Trophoblast cell (in vitro differentiated cells and primary cell): Measurements from ENCODE around the gene HHIP.

Experiments used
- DNase-seq, 2 donors: peaks; one replicate each; pipeline ENCODE4 v3.0.0-alpha.2; 2016
- H2AFZ ChIP-seq: 2 replicates; pipeline ENCODE4 v1.6.1; 2013; ENCODE audit warnings: low read length, moderate library complexity, mild to moderate bottlenecking; ENCODE audit not compliant: insufficient read depth, poor library complexity
- H2AK5ac ChIP-seq: 2 replicates; pipeline ENCODE4 v1.6.1; 2013; ENCODE audit warnings: mild to moderate bottlenecking, low read length
- H2BK120ac ChIP-seq: 2 replicates; pipeline ENCODE4 v1.6.1; 2013; ENCODE audit warnings: low read length, mild to moderate bottlenecking, moderate library complexity; ENCODE audit not compliant: insufficient read depth, poor library complexity
- H2BK12ac ChIP-seq: 2 replicates; pipeline ENCODE4 v1.6.1; 2013; ENCODE audit warnings: mild to moderate bottlenecking, low read length, moderate library complexity
- H2BK5ac ChIP-seq: 2 replicates; pipeline ENCODE4 v1.6.1; 2013; ENCODE audit warnings: low read length, low read depth, moderate library complexity, mild to moderate bottlenecking; ENCODE audit not compliant: poor library complexity
- H3K14ac ChIP-seq: 2 replicates; pipeline ENCODE4 v1.6.1; 2013; ENCODE audit warnings: mild to moderate bottlenecking, low read length
- H3K18ac ChIP-seq: 2 replicates; pipeline ENCODE4 v1.6.1; 2013; ENCODE audit warnings: mild to moderate bottlenecking, low read length
- H3K23ac ChIP-seq: 2 replicates; pipeline ENCODE4 v1.6.1; 2013; ENCODE audit warnings: low read length
- H3K27ac ChIP-seq: 2 replicates; pipeline ENCODE4 v1.5.1; 2013; ENCODE audit warnings: low read depth, mild to moderate bottlenecking, inconsistent platforms, low read length, moderate library complexity
- H3K27me3 ChIP-seq: 2 replicates; pipeline ENCODE4 v1.6.1; 2013; ENCODE audit warnings: inconsistent platforms, mild to moderate bottlenecking, low read length, moderate library complexity; ENCODE audit not compliant: insufficient read depth
- H3K36me3 ChIP-seq, 2 experiments: 1 replicate in 1 of 2; 2 replicates in 1 of 2; pipeline ENCODE4 v1.6.1; 2013; ENCODE audit warnings: low read length in 2 of 2, mild to moderate bottlenecking in 2 of 2, moderate library complexity in 1 of 2; ENCODE audit not compliant: insufficient read depth in 2 of 2, control insufficient read depth in 1 of 2
- H3K4ac ChIP-seq: 2 replicates; pipeline ENCODE4 v1.6.1; 2013; ENCODE audit warnings: low read depth, mild to moderate bottlenecking, low read length, moderate library complexity
- H3K4me1 ChIP-seq, 2 experiments: 1 replicate in 1 of 2; 2 replicates in 1 of 2; pipeline ENCODE4 v1.6.1; 2013; ENCODE audit warnings: low read length in 2 of 2, mild to moderate bottlenecking in 2 of 2, moderate library complexity in 1 of 2; ENCODE audit not compliant: insufficient read depth in 2 of 2, control insufficient read depth in 1 of 2
- H3K4me2 ChIP-seq: 2 replicates; pipeline ENCODE4 v1.6.1; 2013; ENCODE audit warnings: inconsistent platforms, mild to moderate bottlenecking, low read length, moderate library complexity
- H3K4me3 ChIP-seq: 2 replicates; pipeline ENCODE4 v1.5.1; 2013; ENCODE audit warnings: mild to moderate bottlenecking, low read depth, low read length, inconsistent platforms
- H3K79me1 ChIP-seq: one replicate; pipeline ENCODE4 v1.6.1; 2013; ENCODE audit warnings: low read length
- H3K79me2 ChIP-seq: 2 replicates; pipeline ENCODE4 v1.6.1; 2013; ENCODE audit warnings: low read length, mild to moderate bottlenecking; ENCODE audit not compliant: control insufficient read depth, insufficient read depth, poor library complexity
- H3K9ac ChIP-seq: 2 replicates; pipeline ENCODE4 v1.6.1; 2013; ENCODE audit warnings: mild to moderate bottlenecking, low read length
- H3K9me3 ChIP-seq: 2 replicates; pipeline ENCODE4 v1.6.1; 2013; ENCODE audit warnings: low read depth, mild to moderate bottlenecking, control low read depth, inconsistent platforms, low read length; ENCODE audit not compliant: insufficient read depth
- H4K12ac ChIP-seq: 2 replicates; pipeline ENCODE4 v1.6.1; 2013; ENCODE audit warnings: low read depth, mild to moderate bottlenecking, low read length, moderate library complexity
- H4K8ac ChIP-seq: 2 replicates; pipeline ENCODE4 v1.6.1; 2013; ENCODE audit warnings: low read depth, mild to moderate bottlenecking, low read length, moderate library complexity
- H4K91ac ChIP-seq: one replicate; pipeline ENCODE4 v1.6.1; 2013; ENCODE audit warnings: low read depth, mild to moderate bottlenecking, low read length, moderate library complexity
- WGBS: extraction: QIAGEN DNeasy Blood & Tissue Kit; methylation state at CpG from one replicate; pipeline ENCODE4 v1.1.7; 2013; ENCODE audit warnings: missing lambda C conversion rate; ENCODE audit not compliant: insufficient read length, insufficient coverage; ENCODE audit errors: extremely low coverage; 5-methylcytosine and 5-hydroxymethylcytosine counted together

Gene HHIP

DNA sequence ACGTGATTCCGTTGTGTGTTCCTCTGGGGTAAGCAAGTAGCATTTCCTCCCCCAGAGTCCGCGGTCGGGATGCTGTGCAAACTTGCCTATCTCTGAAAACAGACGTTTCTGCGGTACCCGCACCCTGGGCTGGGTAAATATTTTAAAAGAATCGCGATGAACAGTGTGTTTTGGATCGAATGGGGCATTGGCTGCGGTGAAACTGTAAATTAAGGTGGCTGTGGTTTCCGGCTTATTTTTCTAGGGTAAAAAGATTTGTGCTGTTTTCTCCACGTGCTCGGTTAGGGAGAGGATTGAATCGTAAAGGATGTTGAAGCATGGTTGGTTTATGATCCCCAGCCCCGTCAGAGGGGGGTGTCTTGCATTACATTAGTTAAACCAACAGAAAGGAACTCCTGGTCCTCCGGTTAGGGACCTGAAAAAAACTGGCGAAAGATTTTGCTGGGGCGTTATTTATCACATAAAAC lies 1.2 kb downstream of the HHIP start:
- H3K18ac ChIP-seq: no peak overlapping the region
- H2BK12ac ChIP-seq: no peak overlapping the region
- no peaks in the 10 kb centered on the region for H3K79me1 ChIP-seq
- H2AFZ ChIP-seq: no peak overlapping the region
- H3K4ac ChIP-seq: no peak overlapping the region
- H2BK120ac ChIP-seq: no peak overlapping the region
- H2BK5ac ChIP-seq: no peak overlapping the region
- no peak for DNase-seq
- peaks cover 2 to 4% of the 10 kb centered on the region in 2 experiments for H3K4me1 ChIP-seq
- no peak overlapping the region for H3K23ac ChIP-seq
- no peak overlapping the region for H2AK5ac ChIP-seq
- H3K4me2 ChIP-seq: no peak overlapping the region
- H3K9ac ChIP-seq: no peak overlapping the region
- H3K9me3 ChIP-seq: peaks cover 1% of the 10 kb centered on the region
- H3K4me3 ChIP-seq: no peak overlapping the region
- H3K27me3 ChIP-seq: peaks cover 28% of the 10 kb centered on the region
- H4K12ac ChIP-seq: no peak overlapping the region
- H4K91ac ChIP-seq: no peak overlapping the region
- no peaks in the 10 kb centered on the region for H3K36me3 ChIP-seq
- H4K8ac ChIP-seq: no peak overlapping the region
- no CpG with 5 or more reads among the region's 20 CpGs for WGBS
- no peak overlapping the region for H3K27ac ChIP-seq
- no peak overlapping the region for H3K14ac ChIP-seq
- H3K79me2 ChIP-seq: no peaks in the 10 kb centered on the region

DNA sequence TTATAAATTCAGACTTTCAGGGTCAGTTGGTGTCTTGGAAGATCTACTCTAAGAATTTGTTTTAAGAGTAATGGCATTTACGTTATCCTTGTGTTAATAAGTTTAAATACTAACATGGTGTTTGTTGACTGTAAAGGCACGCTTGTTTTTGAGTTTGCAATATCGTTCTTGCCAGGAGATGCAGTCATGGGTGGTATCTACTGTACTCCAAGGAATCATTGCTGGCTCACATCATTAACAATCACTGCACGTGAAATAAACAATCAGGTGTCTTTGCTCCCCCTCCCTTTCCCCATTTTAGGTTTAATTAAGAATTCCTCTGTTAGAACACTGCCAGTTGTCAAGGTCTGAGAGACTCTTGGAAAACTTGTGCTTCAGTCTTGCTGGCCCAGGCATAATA lies 1.6 kb downstream of the HHIP start:
- H3K27me3 ChIP-seq: peaks cover 28% of the 10 kb centered on the region
- WGBS: no CpG with 5 or more reads among the region's 4 CpGs
- H3K79me2 ChIP-seq: no peaks in the 10 kb centered on the region
- no peak overlapping the region for H3K23ac ChIP-seq
- H3K36me3 ChIP-seq: no peaks in the 10 kb centered on the region
- H4K8ac ChIP-seq: no peak overlapping the region
- no peak overlapping the region for H2BK120ac ChIP-seq
- H3K4me1 ChIP-seq: peaks cover 2 to 4% of the 10 kb centered on the region in 2 experiments
- H4K91ac ChIP-seq: no peak overlapping the region
- H2BK5ac ChIP-seq: no peak overlapping the region
- no peak overlapping the region for H3K4me2 ChIP-seq
- no peak for DNase-seq
- H3K27ac ChIP-seq: no peak overlapping the region
- no peak overlapping the region for H3K9ac ChIP-seq
- H3K14ac ChIP-seq: no peak overlapping the region
- no peak overlapping the region for H3K18ac ChIP-seq
- no peak overlapping the region for H2BK12ac ChIP-seq
- no peak overlapping the region for H3K4me3 ChIP-seq
- no peaks in the 10 kb centered on the region for H3K79me1 ChIP-seq
- H4K12ac ChIP-seq: no peak overlapping the region
- H2AFZ ChIP-seq: no peak overlapping the region
- H2AK5ac ChIP-seq: no peak overlapping the region
- H3K4ac ChIP-seq: no peak overlapping the region
- peaks cover 1% of the 10 kb centered on the region for H3K9me3 ChIP-seq

DNA sequence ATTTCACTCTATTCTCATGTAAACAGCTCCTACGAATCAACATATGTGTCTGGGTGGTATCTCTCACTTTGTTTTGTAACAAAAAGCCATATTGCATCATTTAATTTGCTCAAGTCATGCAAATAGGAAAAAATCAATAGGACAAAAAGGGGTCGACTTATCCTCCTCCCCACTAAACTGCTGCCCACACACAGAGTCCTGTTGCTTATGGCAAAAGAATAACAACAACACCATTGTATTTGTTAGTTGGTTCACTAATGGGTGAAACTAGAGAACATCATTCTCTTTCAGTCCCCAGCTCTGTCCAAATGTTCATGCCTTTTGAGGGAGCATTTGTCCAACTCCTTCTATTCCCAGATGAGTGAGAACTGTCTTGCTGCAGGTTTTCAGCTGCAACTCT lies 2.1 kb downstream of the HHIP start:
- Histone ChIP-seq H2BK120ac (no peak overlapping the region), H3K4me2 (no peak overlapping the region), H2AFZ (no peak overlapping the region), H3K79me1 (no peaks in the 10 kb centered on the region), H2BK5ac (no peak overlapping the region), H3K4ac (no peak overlapping the region), H3K27ac (no peak overlapping the region), H3K4me1 (peaks cover 2 to 4% of the 10 kb centered on the region in 2 experiments), H4K12ac (no peak overlapping the region), H2BK12ac (no peak overlapping the region), H3K4me3 (no peak overlapping the region), H3K14ac (no peak overlapping the region), H3K36me3 (no peaks in the 10 kb centered on the region), H3K23ac (no peak overlapping the region), H3K9me3 (peaks cover 1% of the 10 kb centered on the region), H2AK5ac (no peak overlapping the region), H3K18ac (no peak overlapping the region), H3K9ac (no peak overlapping the region), H3K27me3 (peaks cover 28% of the 10 kb centered on the region), H4K8ac (no peak overlapping the region), H4K91ac (no peak overlapping the region), H3K79me2 (no peaks in the 10 kb centered on the region)
- DNase-seq: no peak
- WGBS: no CpG with 5 or more reads among the region's 2 CpGs

DNA sequence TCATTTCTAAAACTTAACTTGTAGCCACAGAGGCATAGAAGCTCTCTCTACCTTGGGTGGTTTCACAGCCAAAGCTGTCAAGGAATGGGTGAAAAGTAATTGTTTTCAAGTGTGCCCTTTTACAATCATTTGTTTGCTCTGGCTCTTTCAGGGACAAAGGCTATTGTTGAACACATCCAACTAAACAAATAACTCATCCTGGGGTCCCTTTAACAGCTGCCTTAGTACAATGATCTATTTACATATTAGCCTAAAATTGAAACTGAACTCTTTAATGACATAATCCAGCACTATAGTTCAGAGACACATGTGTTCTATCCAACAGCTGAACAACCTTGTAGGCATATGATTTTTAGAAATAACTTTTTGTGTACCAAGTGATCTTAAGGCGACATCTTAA lies 3.7 kb downstream of the HHIP start:
- Histone ChIP-seq H4K8ac (no peak overlapping the region), H3K27me3 (peaks cover 27% of the 10 kb centered on the region), H3K4me3 (no peak overlapping the region), H2BK5ac (no peak overlapping the region), H4K91ac (no peak overlapping the region), H3K27ac (no peak overlapping the region), H2BK120ac (no peak overlapping the region), H3K36me3 (no peaks in the 10 kb centered on the region), H4K12ac (no peak overlapping the region), H2AK5ac (no peak overlapping the region), H3K14ac (no peak overlapping the region), H2AFZ (no peak overlapping the region), H3K4me2 (no peak overlapping the region), H3K9me3 (peaks cover 1% of the 10 kb centered on the region), H3K18ac (no peak overlapping the region), H3K79me1 (no peaks in the 10 kb centered on the region), H3K23ac (no peak overlapping the region), H2BK12ac (no peak overlapping the region), H3K4ac (no peak overlapping the region), H3K4me1 (peaks cover 2 to 4% of the 10 kb centered on the region in 2 experiments), H3K79me2 (no peaks in the 10 kb centered on the region), H3K9ac (no peak overlapping the region)
- WGBS: no CpG with 5 or more reads among the region's 1 CpG
- no peak for DNase-seq
